CD4-positive, CD25-positive, alpha-beta regulatory T cell (primary cell): ENCODE data around the gene FXYD6. TPM values are rescaled to one million over a fixed set of nuclear protein-coding genes. Genes with fewer than 3 reads are reported as not detected.
"Not testable (repeated sequence)": the region's sequence is repeated elsewhere in the genome, so short reads cannot be mapped to it uniquely, and the experiment has no call there.

Experiments
- ATAC-seq, 2 donors: fragments of 150-1000 bp; cut with Tn5 transposase; one replicate each; pipeline ENCODE4 v1.10.0; 2021; ENCODE audit warnings: low read depth in 2 of 2, moderate number of reproducible peaks in 2 of 2, moderate library complexity in 1 of 2
- DNase-seq, 3 donors: peaks; one replicate each; pipeline versions ENCODE4 v3.0.0 to v3.0.0-alpha.2; 2012 to 2022; ENCODE audit warnings: mixed read lengths in 1 of 3
- H3K27ac ChIP-seq: one replicate; pipeline ENCODE4 v1.7.0; 2013; ENCODE audit warnings: mild to moderate bottlenecking, low read length; ENCODE audit not compliant: insufficient read depth, poor library complexity, severe bottlenecking
- H3K27me3 ChIP-seq: one replicate; pipeline ENCODE4 v1.7.0; 2013; ENCODE audit warnings: low read length; ENCODE audit not compliant: control insufficient read depth, insufficient read depth
- H3K36me3 ChIP-seq: one replicate; pipeline ENCODE4 v1.7.0; 2013; ENCODE audit warnings: mild to moderate bottlenecking, low read length, moderate library complexity; ENCODE audit not compliant: control insufficient read depth, insufficient read depth
- H3K4me1 ChIP-seq: 2 replicates; pipeline ENCODE4 v1.7.0; 2013; ENCODE audit warnings: mild to moderate bottlenecking, low read length; ENCODE audit not compliant: insufficient read depth, control insufficient read depth, poor library complexity, severe bottlenecking
- H3K4me3 ChIP-seq: one replicate; pipeline ENCODE4 v1.7.0; 2013; ENCODE audit warnings: low read depth, mild to moderate bottlenecking, low read length, moderate library complexity
- H3K9me3 ChIP-seq, 2 experiments: 1 replicate in 1 of 2; 2 replicates in 1 of 2; pipeline ENCODE4 v1.7.0; 2013; ENCODE audit warnings: low read length in 2 of 2, mild to moderate bottlenecking in 1 of 2, moderate library complexity in 1 of 2; ENCODE audit not compliant: control insufficient read depth in 2 of 2
- H3K27ac Mint-ChIP-seq, 3 donors: one replicate each; pipeline ENCODE4 v1.8.0; 2020 to 2022; ENCODE audit warnings: mild to moderate bottlenecking in 3 of 3, mixed read lengths in 3 of 3, moderate library complexity in 2 of 3
- H3K27me3 Mint-ChIP-seq: one replicate; pipeline ENCODE4 v1.8.0; 2022; ENCODE audit warnings: mild to moderate bottlenecking, mixed read lengths
- H3K36me3 Mint-ChIP-seq: one replicate; pipeline ENCODE4 v1.8.0; 2020; ENCODE audit warnings: mixed read lengths
- H3K4me1 Mint-ChIP-seq, 4 donors: one replicate each; pipeline ENCODE4 v1.8.0; 2020 to 2022; ENCODE audit warnings: mixed read lengths in 4 of 4, mild to moderate bottlenecking in 1 of 4
- H3K4me3 Mint-ChIP-seq, 4 donors: one replicate each; pipeline ENCODE4 v1.8.0; 2020 to 2022; ENCODE audit warnings: mild to moderate bottlenecking in 4 of 4, mixed read lengths in 4 of 4, moderate library complexity in 3 of 4
- H3K9me3 Mint-ChIP-seq, 7 donors: one replicate each; pipeline ENCODE4 v1.8.0; 2020 to 2022; ENCODE audit warnings: mixed read lengths in 7 of 7, mild to moderate bottlenecking in 3 of 7, moderate library complexity in 2 of 7
- polyA plus RNA-seq, 4 donors: library from polyadenylated mRNA; unstranded; fragments of 300-500 nt; fragmentation: Illumina TruSeq; gene quantifications; one replicate each; pipeline ENCODE4 v1.2.3, GENCODE V29; 2021
- total RNA-seq: library from RNA; stranded (reverse); gene quantifications from one replicate; pipeline ENCODE4 v1.2.3, GENCODE V29; 2022

Gene FXYD6
- total RNA-seq (not detected), polyA plus RNA-seq (not detected)

- peak within 1 kb of the TSS in 1 of 3 donors; percentile 92 for H3K27ac Mint-ChIP-seq
- DNase-seq (peak in 1 of 3 donors; percentile 11), ATAC-seq (no peak)
- no peaks in the 10 kb centered on the region for H3K9me3 ChIP-seq
- peaks cover 3% of the 10 kb centered on the region for H3K36me3 Mint-ChIP-seq
- no peak within 1 kb of the TSS for H3K27ac ChIP-seq
- H3K4me1 ChIP-seq, result peaks cover 29% of the 10 kb centered on the region
- H3K27me3 ChIP-seq, result peaks cover 35% of the 10 kb centered on the region
- peak within 1 kb of the TSS; percentile 18 to 89 (median 86) for H3K4me3 Mint-ChIP-seq
- peak within 1 kb of the TSS; percentile 55 for H3K4me3 ChIP-seq
- peaks cover 0 to 34% (median 23%) of the 10 kb centered on the region in 4 donors for H3K4me1 Mint-ChIP-seq
- H3K9me3 Mint-ChIP-seq, result peaks cover 0 to 2% (median 0%) of the 10 kb centered on the region in 7 donors
- no peaks in the 10 kb centered on the region for H3K36me3 ChIP-seq
- peaks cover 82% of the 10 kb centered on the region for H3K27me3 Mint-ChIP-seq
These were observed at the start of gene FXYD6 for GRCh38 chr11:117876341-117877119. Gene FXYD6 (minus strand): TSS chr11:117876658. CDS start chr11:117842776, 33,882 bp downstream.

- H3K27ac ChIP-seq, H3K27ac Mint-ChIP-seq, DNase-seq, H3K9me3 Mint-ChIP-seq, H3K4me3 Mint-ChIP-seq, H3K4me3 ChIP-seq, H3K27me3 ChIP-seq, H3K36me3 Mint-ChIP-seq, ATAC-seq, H3K27me3 Mint-ChIP-seq, H3K36me3 ChIP-seq, H3K9me3 ChIP-seq: not testable (repeated sequence)
- H3K4me1 ChIP-seq, result peaks cover 18% of the 10 kb centered on the region
- H3K4me1 Mint-ChIP-seq, result peaks cover 9 to 30% (median 16%) of the 10 kb centered on the region in 4 donors
These were observed 49.7 kb upstream of the FXYD6 start for GRCh38 chr11:117926166-117926565.

GRCh38 chr11:117925198-117925925 lies 48.9 kb upstream of the FXYD6 start:
- no peaks in the 10 kb centered on the region for H3K36me3 ChIP-seq
- H3K27ac ChIP-seq, result no peak overlapping the region
- Mint-ChIP-seq H3K9me3 (no peaks in the 10 kb centered on the region), H3K36me3 (no peaks in the 10 kb centered on the region), H3K4me3 (no peak overlapping the region), H3K27ac (no peak overlapping the region), H3K27me3 (no peaks in the 10 kb centered on the region), H3K4me1 (peaks cover 6 to 22% (median 10%) of the 10 kb centered on the region in 4 donors)
- H3K9me3 ChIP-seq, result no peaks in the 10 kb centered on the region
- ATAC-seq (no peak), DNase-seq (no peak)
- peaks cover 10% of the 10 kb centered on the region for H3K4me1 ChIP-seq
- no peak overlapping the region for H3K4me3 ChIP-seq
- no peaks in the 10 kb centered on the region for H3K27me3 ChIP-seq

GRCh38 chr11:117924631-117925170 lies 48.2 kb upstream of the FXYD6 start:
- no peak overlapping the region for H3K4me3 Mint-ChIP-seq
- no peaks in the 10 kb centered on the region for H3K27me3 Mint-ChIP-seq
- no peak for ATAC-seq
- no peak for DNase-seq
- no peak overlapping the region for H3K27ac Mint-ChIP-seq
- Histone ChIP-seq H3K27ac (no peak overlapping the region), H3K36me3 (no peaks in the 10 kb centered on the region), H3K4me3 (no peak overlapping the region), H3K27me3 (no peaks in the 10 kb centered on the region), H3K9me3 (no peaks in the 10 kb centered on the region), H3K4me1 (peaks cover 3% of the 10 kb centered on the region)
- no peaks in the 10 kb centered on the region for H3K9me3 Mint-ChIP-seq
- no peaks in the 10 kb centered on the region for H3K36me3 Mint-ChIP-seq
- H3K4me1 Mint-ChIP-seq, result peaks cover 5 to 16% (median 6%) of the 10 kb centered on the region in 4 donors

GRCh38 chr11:117923773-117924172 lies 47.3 kb upstream of the FXYD6 start:
- H3K27ac ChIP-seq, result no peak overlapping the region
- H3K9me3 ChIP-seq, result no peaks in the 10 kb centered on the region
- Mint-ChIP-seq H3K27me3 (no peaks in the 10 kb centered on the region), H3K27ac (no peak overlapping the region), H3K9me3 (no peaks in the 10 kb centered on the region), H3K4me1 (peaks cover 3 to 10% (median 7%) of the 10 kb centered on the region in 4 donors), H3K4me3 (no peak overlapping the region), H3K36me3 (no peaks in the 10 kb centered on the region)
- DNase-seq, result no peak
- H3K27me3 ChIP-seq, result no peaks in the 10 kb centered on the region
- no peaks in the 10 kb centered on the region for H3K4me1 ChIP-seq
- ATAC-seq, result no peak
- H3K36me3 ChIP-seq, result no peaks in the 10 kb centered on the region
- no peak overlapping the region for H3K4me3 ChIP-seq

GRCh38 chr11:117923275-117923674 lies 46.8 kb upstream of the FXYD6 start:
- Mint-ChIP-seq H3K27me3 (no peaks in the 10 kb centered on the region), H3K4me3 (no peak overlapping the region), H3K27ac (no peak overlapping the region), H3K9me3 (no peaks in the 10 kb centered on the region), H3K4me1 (peaks cover 0 to 7% (median 5%) of the 10 kb centered on the region in 4 donors), H3K36me3 (no peaks in the 10 kb centered on the region)
- H3K9me3 ChIP-seq, result no peaks in the 10 kb centered on the region
- DNase-seq (no peak), ATAC-seq (no peak)
- no peaks in the 10 kb centered on the region for H3K36me3 ChIP-seq
- H3K4me3 ChIP-seq, result no peak overlapping the region
- H3K27ac ChIP-seq, result no peak overlapping the region
- no peaks in the 10 kb centered on the region for H3K4me1 ChIP-seq
- H3K27me3 ChIP-seq, result no peaks in the 10 kb centered on the region

- Histone ChIP-seq H3K9me3 (no peaks in the 10 kb centered on the region), H3K4me3 (no peak overlapping the region), H3K27ac (no peak overlapping the region), H3K27me3 (no peaks in the 10 kb centered on the region), H3K4me1 (no peaks in the 10 kb centered on the region), H3K36me3 (no peaks in the 10 kb centered on the region)
- Mint-ChIP-seq H3K36me3 (no peaks in the 10 kb centered on the region), H3K27me3 (no peaks in the 10 kb centered on the region), H3K9me3 (no peaks in the 10 kb centered on the region), H3K4me3 (peak overlapping the region in 1 of 4 donors; percentile 28), H3K4me1 (peaks cover 0 to 7% (median 3%) of the 10 kb centered on the region in 4 donors), H3K27ac (peak overlapping the region in 1 of 3 donors; percentile 55)
- DNase-seq (no peak), ATAC-seq (no peak)
These were observed 45.4 kb upstream of the FXYD6 start for GRCh38 chr11:117921893-117922292.
